ENCODE data around the gene ELFN1. TPM values are rescaled to one million over a fixed set of nuclear protein-coding genes. Genes with fewer than 3 reads are reported as not detected.

Gene ELFN1
- total and polyA plus RNA-seq, 9 of the 15 experiments (the other 6 are each of a cell fraction or from before 2014, with no cell fraction given), result 0.04 to 0.64 (median 0.18) TPM; not detected in 2

GRCh38 chr7:1758859-1759521, 88.9 kb downstream of the ELFN1 start (continued):
- TF ChIP-seq ZNF280A (IDR thresholded peaks at IDR 0.05; ENCODE audit: low read depth, partially characterized antibody), result no peak

GRCh38 chr7:1761097-1761496, 91.0 kb downstream of the ELFN1 start:
- ChIA-PET POLR2A (no interaction called here), CTCF (ENCODE audit: low intra/inter-chr PET ratio) (no interaction called here)
- Histone ChIP-seq H3K4me1 (replicated peaks in 1 of 2; ENCODE audit: control insufficient read depth in 2 of 2, insufficient read depth in 2 of 2, low read length in 2 of 2) (peaks cover 0 to 23% of the 10 kb centered on the region in 2 experiments; a peak in 2 of 5 replicates), H3K79me2 (ENCODE audit: control insufficient read depth, insufficient read depth, low read length) (no peaks in the 10 kb centered on the region), H2AFZ (ENCODE audit: low read depth, low read length) (no peak overlapping the region), H4K20me1 (replicated peaks; ENCODE audit: control insufficient read depth, insufficient read depth, low read length) (peaks cover 7% of the 10 kb centered on the region), H3K4me3 (no peak overlapping the region), H3K36me3 (ENCODE audit: control insufficient read depth, insufficient read depth, low read length) (no peaks in the 10 kb centered on the region), H3K9me3 (replicated peaks; ENCODE audit: control insufficient read depth, insufficient read depth, low read depth, low read length) (peaks cover 2% of the 10 kb centered on the region; the same call in 1 of the 2 replicates), H3K4me2 (ENCODE audit: insufficient read depth, low read length) (no peak overlapping the region), H3K9me1 (ENCODE audit: control insufficient read depth, insufficient read depth, low read length) (no peaks in the 10 kb centered on the region), H3K27ac (ENCODE audit: extremely low read depth, low read depth, low read length) (no peak overlapping the region), H3K9ac (ENCODE audit: insufficient read depth in 1 of 2, low read depth in 2 of 2, low read length in 2 of 2) (no peak overlapping the region), H3K27me3 (ENCODE audit: control insufficient read depth in 2 of 2, insufficient read depth in 2 of 2, low read length in 2 of 2) (peaks cover 14 to 53% of the 10 kb centered on the region in 2 experiments; a peak in 4 of 5 replicates)
- WGBS (ENCODE audit: insufficient coverage, low coverage, missing lambda C conversion rate), result 12% methylated on average over 13 of the region's 13 CpGs
- no peak for DNase-seq (ENCODE audit: extremely low read depth in 1 of 4, low spot score in 3 of 4)
- intact Hi-C loops (cut with micrococcal nuclease) (no loop called here), in situ Hi-C loops (cut with MboI) (no loop called here)
- BruUV-seq (replicated peaks), result no TSS peak
- no peak for ATAC-seq
- TF ChIP-seq U2AF1 (optimal IDR thresholded peaks at IDR 0.05; ENCODE audit: low read depth, low read length), result no peak
- peak; percentile 78 for TF ChIP-seq MEF2A (IDR thresholded peaks at IDR 0.05; ENCODE audit: control insufficient read depth, low read depth, low read length)
- no peak for TF ChIP-seq BRCA1 (IDR thresholded peaks at IDR 0.05)
- TF ChIP-seq BRCA1 (CRISPR knock-in tag; IDR thresholded peaks at IDR 0.05), result no peak
- no peak for TF ChIP-seq FOXO4 (CRISPR knock-in tag; IDR thresholded peaks at IDR 0.05)
- FAIRE-seq, result no peak
